ENCODE data around the gene GSN. TPM values are rescaled to one million over a fixed set of nuclear protein-coding genes. Genes with fewer than 3 reads are reported as not detected.
A peak's percentile ranks its signal among the peaks of the same experiment; 100 is the strongest.

GSN gene
- total RNA-seq, 1 donor from 2014 or later = 2,053 TPM

GRCh38 chr9:121326130-121326838 lies 58.3 kb downstream of the GSN start:
- intact Hi-C loops (cut with DNase I) = loop anchor here (2.0 kb wide), 1 partner anchor 47 kb away; no protein-coding TSS in a partner anchor
- H3K27ac ChIP-seq = peak overlapping the region; percentile 98

GRCh38 chr9:121326901-121327613 lies 59.1 kb downstream of the GSN start:
- H3K9me3 ChIP-seq = no peaks in the 10 kb centered on the region
- intact Hi-C loops (cut with DNase I) = loop anchor here (2.0 kb wide), 1 partner anchor 46 kb away; no protein-coding TSS in a partner anchor
- H3K4me1 ChIP-seq = peaks cover 74% of the 10 kb centered on the region
- TF ChIP-seq POLR2A (IDR thresholded peaks at IDR 0.05) = no peak
- TF ChIP-seq CTCF (IDR thresholded peaks at IDR 0.05) = no peak
- TF ChIP-seq POLR2AphosphoS5 (IDR thresholded peaks at IDR 0.05; ENCODE audit: insufficient read depth in 1 of 2, low read depth in 1 of 2) = no peak
- H3K36me3 ChIP-seq = peaks cover 15 to 96% of the 10 kb centered on the region in 2 donors
- H3K4me3 ChIP-seq = no peak overlapping the region
- no peaks in the 10 kb centered on the region for H3K27me3 ChIP-seq
- H3K27ac ChIP-seq = peak overlapping the region; percentile 98
- peak in 1 of 2 donors; percentile 86 for DNase-seq (ENCODE audit: extremely low spot score in 2 of 2)

More at GRCh38 chr9:121326130-121326838, 58.3 kb downstream of the GSN start:
- DNase-seq (ENCODE audit: extremely low spot score in 2 of 2) = peak in 1 of 2 donors; percentile 99
- Histone ChIP-seq H3K4me3 (no peak overlapping the region), H3K36me3 (peaks cover 15 to 96% of the 10 kb centered on the region in 2 donors), H3K9me3 (no peaks in the 10 kb centered on the region), H3K27me3 (no peaks in the 10 kb centered on the region), H3K4me1 (peaks cover 77% of the 10 kb centered on the region)
- no peak for TF ChIP-seq CTCF (IDR thresholded peaks at IDR 0.05)
- peak in 1 of 2 donors; percentile 4 for TF ChIP-seq POLR2A (IDR thresholded peaks at IDR 0.05)
- TF ChIP-seq POLR2AphosphoS5 (IDR thresholded peaks at IDR 0.05; ENCODE audit: insufficient read depth in 1 of 2, low read depth in 1 of 2) = peak; percentile 91 to 97

GRCh38 chr9:121328476-121328875 lies 60.5 kb downstream of the GSN start:
- peaks cover 15 to 96% of the 10 kb centered on the region in 2 donors for H3K36me3 ChIP-seq
- no peak for TF ChIP-seq CTCF (IDR thresholded peaks at IDR 0.05)
- no peak for TF ChIP-seq POLR2A (IDR thresholded peaks at IDR 0.05)
- no peak for TF ChIP-seq POLR2AphosphoS5 (IDR thresholded peaks at IDR 0.05; ENCODE audit: insufficient read depth in 1 of 2, low read depth in 1 of 2)
- H3K9me3 ChIP-seq = no peaks in the 10 kb centered on the region
- H3K4me1 ChIP-seq = peaks cover 69% of the 10 kb centered on the region
- intact Hi-C loops (cut with DNase I) = no loop called here
- peak in 1 of 2 donors; percentile 81 for DNase-seq (ENCODE audit: extremely low spot score in 2 of 2)
- no peaks in the 10 kb centered on the region for H3K27me3 ChIP-seq
- peak overlapping the region; percentile 98 for H3K27ac ChIP-seq
- no peak overlapping the region for H3K4me3 ChIP-seq

- H3K4me3 ChIP-seq = no peak overlapping the region
- H3K27ac ChIP-seq = peak overlapping the region; percentile 98
- H3K4me1 ChIP-seq = peaks cover 73% of the 10 kb centered on the region
- H3K27me3 ChIP-seq = no peaks in the 10 kb centered on the region
- intact Hi-C loops (cut with DNase I) = no loop called here
- peak in 1 of 2 donors; percentile 86 for DNase-seq (ENCODE audit: extremely low spot score in 2 of 2)
- no peaks in the 10 kb centered on the region for H3K9me3 ChIP-seq
- no peak for TF ChIP-seq CTCF (IDR thresholded peaks at IDR 0.05)
- TF ChIP-seq POLR2A (IDR thresholded peaks at IDR 0.05) = no peak
- peak in 1 of 2 donors; percentile 44 for TF ChIP-seq POLR2AphosphoS5 (IDR thresholded peaks at IDR 0.05; ENCODE audit: insufficient read depth in 1 of 2, low read depth in 1 of 2)
- peaks cover 15 to 96% of the 10 kb centered on the region in 2 donors for H3K36me3 ChIP-seq
Measured at GRCh38 chr9:121328876-121329681, 61.1 kb downstream of the GSN start.

All from vagina (tissue), 2 donors.